K562 (cell line): ENCODE results near the gene OR2B6. TPM values are rescaled to one million over a fixed set of nuclear protein-coding genes. Genes with fewer than 3 reads are reported as not detected.

Source experiments
- IFI16 ChIP-seq: fragments of 250-450 bp; sonication (Bioruptor Pico); IDR thresholded peaks from 2 replicates; pipeline ENCODE4 v2.1.2; 2022; ENCODE audit warnings: mild to moderate bottlenecking, inconsistent platforms
- POLR3A ChIP-seq: IDR thresholded peaks from 2 replicates; pipeline ENCODE4 v1.6.1; 2011; ENCODE audit warnings: borderline replicate concordance, mild to moderate bottlenecking, moderate library complexity; ENCODE audit not compliant: insufficient read length, insufficient read depth; ENCODE audit errors: extremely low read depth
- SP2 ChIP-seq: IDR thresholded peaks from 2 replicates; pipeline ENCODE4 v1.6.1; 2011; ENCODE audit warnings: mild to moderate bottlenecking, low read depth, low read length, moderate library complexity; ENCODE audit not compliant: poor library complexity, severe bottlenecking; ENCODE audit errors: extremely low read depth
- TRIM25 ChIP-seq: fragments of 450-650 bp; IDR thresholded peaks from 2 replicates; pipeline ENCODE4 v1.7.0; 2016; ENCODE audit warnings: borderline replicate concordance
- ZBTB9 ChIP-seq: fragments of 450-650 bp; formaldehyde crosslinking; IDR thresholded peaks from 2 replicates; pipeline ENCODE4 v1.4.0; 2020; ENCODE audit warnings: mild to moderate bottlenecking, moderate library complexity
- ZNF146 ChIP-seq: IDR thresholded peaks from one replicate; pipeline ENCODE4 v1.6.1; 2018; ENCODE audit warnings: missing compliant biosample characterization; ENCODE audit not compliant: unreplicated experiment
- polyA plus RNA-seq, 8 experiments: library from polyadenylated mRNA; depleted of rRNA in 4 of 8; stranded (reverse) in 5 of 8; unstranded in 3 of 8; fragments of >200 nt; fragmentation: Nextera tagmentation in 2 of 8; fragmentation: Illumina TruSeq in 1 of 8; extraction: Ambion mirVana in 2 of 8; extraction: Trizol in 1 of 8; gene quantifications; 2 replicates each; pipeline versions ENCODE4 v1.2.1 to v1.2.3, GENCODE V29; 2011 to 2014; ENCODE audit warnings: inconsistent platforms in 1 of 8, missing spikeins in 1 of 8
- total RNA-seq, 7 experiments: library from RNA; depleted of rRNA in 6 of 7; stranded (reverse); fragments of >200 nt in 6 of 7; fragmentation: Illumina TruSeq in 2 of 7; extraction: Trizol in 2 of 7; gene quantifications; 2 replicates each; pipeline versions ENCODE4 v1.2.1 to v1.2.3, GENCODE V29; 2011 to 2021; ENCODE audit warnings: low replicate concordance in 1 of 7
- TF ChIP-seq, protein P1 (sequence below), 2 experiments: fragments of 450-650 bp; IDR thresholded peaks; 2 replicates each; pipeline ENCODE4 v1.6.1; 2018; ENCODE audit warnings: mild to moderate bottlenecking in 2 of 2, low read depth in 1 of 2; ENCODE audit not compliant: partially characterized antibody in 2 of 2

Gene OR2B6
- total and polyA plus RNA-seq, 9 of the 15 experiments (the other 6 are each of a cell fraction or from before 2014, with no cell fraction given) = 1.9 to 18.7 (median 4.4) TPM

DNA sequence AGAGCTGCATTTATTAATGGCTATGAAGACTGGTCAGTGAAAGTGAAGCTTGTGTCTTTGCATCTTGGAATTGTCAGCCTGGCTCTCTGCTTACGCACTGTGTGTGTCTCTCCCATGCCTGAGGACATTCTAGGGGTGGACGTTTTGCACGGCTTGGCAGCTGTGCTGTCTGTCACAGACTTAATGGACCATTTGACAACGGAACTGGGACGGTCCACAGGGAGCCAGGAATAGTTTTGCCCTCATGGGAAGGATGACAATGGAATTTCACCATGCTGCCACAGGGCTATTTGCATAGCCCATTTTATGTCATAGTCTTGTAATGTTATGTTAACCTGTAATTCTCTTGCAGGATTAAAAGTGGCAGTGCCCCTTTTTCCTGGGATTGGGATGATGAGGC, 44.7 kb downstream of the OR2B6 start (continued):
- TF ChIP-seq, protein P1, sequence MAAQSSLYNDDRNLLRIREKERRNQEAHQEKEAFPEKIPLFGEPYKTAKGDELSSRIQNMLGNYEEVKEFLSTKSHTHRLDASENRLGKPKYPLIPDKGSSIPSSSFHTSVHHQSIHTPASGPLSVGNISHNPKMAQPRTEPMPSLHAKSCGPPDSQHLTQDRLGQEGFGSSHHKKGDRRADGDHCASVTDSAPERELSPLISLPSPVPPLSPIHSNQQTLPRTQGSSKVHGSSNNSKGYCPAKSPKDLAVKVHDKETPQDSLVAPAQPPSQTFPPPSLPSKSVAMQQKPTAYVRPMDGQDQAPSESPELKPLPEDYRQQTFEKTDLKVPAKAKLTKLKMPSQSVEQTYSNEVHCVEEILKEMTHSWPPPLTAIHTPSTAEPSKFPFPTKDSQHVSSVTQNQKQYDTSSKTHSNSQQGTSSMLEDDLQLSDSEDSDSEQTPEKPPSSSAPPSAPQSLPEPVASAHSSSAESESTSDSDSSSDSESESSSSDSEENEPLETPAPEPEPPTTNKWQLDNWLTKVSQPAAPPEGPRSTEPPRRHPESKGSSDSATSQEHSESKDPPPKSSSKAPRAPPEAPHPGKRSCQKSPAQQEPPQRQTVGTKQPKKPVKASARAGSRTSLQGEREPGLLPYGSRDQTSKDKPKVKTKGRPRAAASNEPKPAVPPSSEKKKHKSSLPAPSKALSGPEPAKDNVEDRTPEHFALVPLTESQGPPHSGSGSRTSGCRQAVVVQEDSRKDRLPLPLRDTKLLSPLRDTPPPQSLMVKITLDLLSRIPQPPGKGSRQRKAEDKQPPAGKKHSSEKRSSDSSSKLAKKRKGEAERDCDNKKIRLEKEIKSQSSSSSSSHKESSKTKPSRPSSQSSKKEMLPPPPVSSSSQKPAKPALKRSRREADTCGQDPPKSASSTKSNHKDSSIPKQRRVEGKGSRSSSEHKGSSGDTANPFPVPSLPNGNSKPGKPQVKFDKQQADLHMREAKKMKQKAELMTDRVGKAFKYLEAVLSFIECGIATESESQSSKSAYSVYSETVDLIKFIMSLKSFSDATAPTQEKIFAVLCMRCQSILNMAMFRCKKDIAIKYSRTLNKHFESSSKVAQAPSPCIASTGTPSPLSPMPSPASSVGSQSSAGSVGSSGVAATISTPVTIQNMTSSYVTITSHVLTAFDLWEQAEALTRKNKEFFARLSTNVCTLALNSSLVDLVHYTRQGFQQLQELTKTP (IDR thresholded peaks at IDR 0.05; ENCODE audit: low read depth in 1 of 2, partially characterized antibody in 2 of 2) = no peak
- no peak for TF ChIP-seq ZBTB9 (CRISPR knock-in tag)
- TF ChIP-seq IFI16 = no peak
- TF ChIP-seq TRIM25 = no peak
- TF ChIP-seq SP2 = no peak
- no peak for TF ChIP-seq ZNF146 (CRISPR knock-in tag)
- no peak for TF ChIP-seq POLR3A
- TF ChIP-seq, all 486 proteins: peak for 0
